OCI-LY3 (cell line): ENCODE results near the gene GBA2.

Experiments used
- H2AFZ ChIP-seq: fragments of 200-600, 300-600 bp; shearing (Covaris generic); 2 replicates; pipeline ENCODE4 v1.6.0; 2014; ENCODE audit warnings: antibody characterized with exemption, low read depth, low read length
- H3K27ac ChIP-seq: fragments of 200-600, 300-600 bp; sonication (generic); 2 replicates; pipeline ENCODE4 v1.5.1; 2014; ENCODE audit warnings: mild to moderate bottlenecking, low read length, moderate library complexity, mixed read lengths
- H3K27me3 ChIP-seq: fragments of 200-600, 300-600 bp; sonication (generic); 2 replicates; pipeline ENCODE4 v1.6.1; 2014; ENCODE audit warnings: low read depth, low read length, mixed read lengths
- H3K36me3 ChIP-seq: fragments of 200-600, 300-600 bp; sonication (generic); replicated peaks from 2 replicates; pipeline ENCODE3; 2014; ENCODE audit warnings: low read depth, low read length, mixed read lengths
- H3K4me1 ChIP-seq: fragments of 300-600, 200-600 bp; sonication (generic); 2 replicates; pipeline ENCODE4 v1.6.1; 2014; ENCODE audit warnings: low read length, mixed read lengths
- H3K4me2 ChIP-seq: fragments of 200-600, 300-600 bp; sonication (generic); 2 replicates; pipeline ENCODE4 v1.6.1; 2014; ENCODE audit warnings: low read length, mixed read lengths
- H3K4me3 ChIP-seq: fragments of 300-600, 200-600 bp; sonication (generic); 2 replicates; pipeline ENCODE4 v1.5.1; 2014; ENCODE audit warnings: antibody characterized with exemption, mild to moderate bottlenecking, low read length, moderate library complexity
- H3K79me2 ChIP-seq: fragments of 300-600, 200-600 bp; shearing (Covaris generic); 2 replicates; pipeline ENCODE4 v1.6.1; 2014; ENCODE audit warnings: mild to moderate bottlenecking, low read length, mixed read lengths
- H3K9ac ChIP-seq: fragments of 300-600, 200-600 bp; shearing (Covaris generic); 2 replicates; pipeline ENCODE4 v1.6.0; 2014; ENCODE audit warnings: mild to moderate bottlenecking, low read length, moderate library complexity
- H3K9me3 ChIP-seq: fragments of 200-600, 300-600 bp; shearing (Covaris generic); 2 replicates; pipeline ENCODE4 v1.6.1; 2014; ENCODE audit warnings: low read length, mixed read lengths; ENCODE audit not compliant: insufficient read depth
- H4K20me1 ChIP-seq: fragments of 200-600, 300-600 bp; sonication (generic); 2 replicates; pipeline ENCODE4 v1.6.1; 2016; ENCODE audit warnings: low read length, mixed read lengths; ENCODE audit not compliant: insufficient read depth
- CTCF ChIP-seq: fragments of 200-600, 300-600 bp; sonication (generic); IDR thresholded peaks from 2 replicates; pipeline ENCODE4 v1.5.1; 2014; ENCODE audit warnings: antibody characterized with exemption, low read length, low read depth
- EZH2phosphoT487 ChIP-seq: fragments of 200-600 bp; shearing (Covaris generic); IDR thresholded peaks from 2 replicates; pipeline ENCODE4 v1.6.1; 2018; ENCODE audit warnings: antibody characterized with exemption, mixed run types, low read depth

The GBA2 gene

GRCh38 chr9:35731415-35732184 lies 17.4 kb downstream of the GBA2 start:
- peak overlapping the region; percentile 87 for H3K27ac ChIP-seq
- H3K4me2 ChIP-seq = peak overlapping the region; percentile 96
- no peaks in the 10 kb centered on the region for H3K9me3 ChIP-seq
- H3K4me3 ChIP-seq = peak overlapping the region; percentile 94
- H3K4me1 ChIP-seq = peaks cover 49% of the 10 kb centered on the region
- peaks cover 18% of the 10 kb centered on the region for H3K36me3 ChIP-seq
- no peaks in the 10 kb centered on the region for H3K27me3 ChIP-seq
- H3K79me2 ChIP-seq = peaks cover 64% of the 10 kb centered on the region
- H3K9ac ChIP-seq = peak overlapping the region; percentile 92
- H4K20me1 ChIP-seq = peaks cover 35% of the 10 kb centered on the region
- peak overlapping the region; percentile 25; the same call in 1 of the 2 replicates for H2AFZ ChIP-seq
- TF ChIP-seq CTCF (no peak), EZH2phosphoT487 (no peak)

DNA sequence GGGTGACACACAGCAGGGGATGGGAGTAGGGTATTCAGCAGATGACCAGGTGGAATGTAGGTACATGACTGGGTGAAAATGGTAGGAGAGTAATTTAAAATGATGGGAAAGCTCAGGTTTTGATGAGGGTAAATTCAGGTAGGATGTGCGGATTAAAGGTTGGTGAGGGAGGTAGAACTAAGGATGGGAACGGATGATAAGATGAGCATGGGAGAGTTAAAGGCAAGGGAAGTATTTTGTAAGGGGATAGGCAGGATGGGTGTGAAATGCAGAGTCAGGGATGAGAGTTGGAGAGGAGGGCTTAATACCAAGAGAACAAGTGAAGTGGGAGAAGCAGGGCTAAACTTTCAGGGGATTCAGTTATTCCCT lies 18.6 kb downstream of the GBA2 start:
- Histone ChIP-seq H3K4me2 (peak overlapping the region; percentile 96), H3K4me3 (peak overlapping the region; percentile 94), H3K9ac (peak overlapping the region; percentile 92), H3K4me1 (peaks cover 49% of the 10 kb centered on the region), H3K36me3 (peaks cover 13% of the 10 kb centered on the region), H3K9me3 (no peaks in the 10 kb centered on the region), H3K27ac (peak overlapping the region; percentile 87), H3K27me3 (no peaks in the 10 kb centered on the region), H3K79me2 (peaks cover 68% of the 10 kb centered on the region), H2AFZ (no peak overlapping the region), H4K20me1 (peaks cover 38% of the 10 kb centered on the region)
- TF ChIP-seq CTCF (no peak), EZH2phosphoT487 (no peak)

- Histone ChIP-seq H3K4me3 (peak overlapping the region; percentile 94), H3K27ac (peak overlapping the region; percentile 87), H3K9ac (peak overlapping the region; percentile 92; the same call in 1 of the 2 replicates), H2AFZ (no peak overlapping the region), H3K4me1 (peaks cover 49% of the 10 kb centered on the region), H3K4me2 (peak overlapping the region; percentile 96), H3K79me2 (peaks cover 68% of the 10 kb centered on the region), H3K27me3 (no peaks in the 10 kb centered on the region), H4K20me1 (peaks cover 38% of the 10 kb centered on the region), H3K36me3 (peaks cover 16% of the 10 kb centered on the region), H3K9me3 (no peaks in the 10 kb centered on the region)
- peak; percentile 55 for TF ChIP-seq CTCF
- no peak for TF ChIP-seq EZH2phosphoT487
Observed at GRCh38 chr9:35729700-35730485, 19.1 kb downstream of the GBA2 start.

- TF ChIP-seq EZH2phosphoT487 (no peak), CTCF (no peak)
- Histone ChIP-seq H3K4me2 (peak overlapping the region; percentile 96), H3K4me1 (peaks cover 48% of the 10 kb centered on the region), H4K20me1 (peaks cover 38% of the 10 kb centered on the region), H3K9me3 (no peaks in the 10 kb centered on the region), H3K36me3 (peaks cover 23% of the 10 kb centered on the region), H3K27me3 (no peaks in the 10 kb centered on the region), H2AFZ (no peak overlapping the region), H3K27ac (no peak overlapping the region), H3K4me3 (no peak overlapping the region), H3K79me2 (peaks cover 68% of the 10 kb centered on the region), H3K9ac (no peak overlapping the region)
Observed at GRCh38 chr9:35729101-35729500, 19.9 kb downstream of the GBA2 start.
